ENCODE results near the gene PODXL2. TPM values are rescaled to one million over a fixed set of nuclear protein-coding genes. Genes with fewer than 3 reads are reported as not detected.
A peak's percentile ranks its signal among the peaks of the same experiment; 100 is the strongest.

The PODXL2 gene
- total and polyA plus RNA-seq, 2 experiments from 2014 or later: 18.4 to 57.6 TPM

- TF ChIP-seq POLR2AphosphoS5 (IDR thresholded peaks at IDR 0.05; ENCODE audit: low read depth) (no peak), CTCF (conservative IDR thresholded peaks at IDR 0.05; ENCODE audit: low read depth in 2 of 2) (no peak), ZNF462 (CRISPR knock-in tag; IDR thresholded peaks at IDR 0.05) (no peak), NANOG (IDR thresholded peaks at IDR 0.05; ENCODE audit: borderline replicate concordance) (no peak), EZH2phosphoT487 (IDR thresholded peaks at IDR 0.05; ENCODE audit: unreplicated experiment) (no peak)
Observed at GRCh38 chr3:127674790-127675189, 45.8 kb downstream of the PODXL2 start (continued).

- no peak overlapping the region for H3K4me2 ChIP-seq
- peaks cover 17% of the 10 kb centered on the region for H3K4me1 Mint-ChIP-seq
- H3K27me3 Mint-ChIP-seq (ENCODE audit: insufficient read depth, low read depth, poor library complexity): peaks cover 12% of the 10 kb centered on the region
- H3K27me3 ChIP-seq (ENCODE audit: insufficient read depth): no peaks in the 10 kb centered on the region
- no peaks in the 10 kb centered on the region for H3K36me3 ChIP-seq (ENCODE audit: insufficient read depth)
- H3K79me2 ChIP-seq (replicated peaks; ENCODE audit: insufficient read depth): no peaks in the 10 kb centered on the region
- no peaks in the 10 kb centered on the region for H3K9me2 ChIP-seq (ENCODE audit: insufficient read depth)
- DNase-seq (ENCODE audit: low spot score) (no peak), ATAC-seq (no peak)
- peaks cover 5% of the 10 kb centered on the region; the same call in 2 of the 3 replicates for H3K9me3 Mint-ChIP-seq
- H3F3A ChIP-seq (replicated peaks; ENCODE audit: low read depth): no peaks in the 10 kb centered on the region
- H4K20me1 ChIP-seq (replicated peaks; ENCODE audit: insufficient read depth): no peaks in the 10 kb centered on the region
- H3K4me3 Mint-ChIP-seq: no peak overlapping the region; the same call in 2 of the 3 replicates
- no peaks in the 10 kb centered on the region; the same call in 2 of the 3 replicates for H3K36me3 Mint-ChIP-seq (ENCODE audit: low read depth)
- H3K27ac ChIP-seq (ENCODE audit: low read depth): no peak overlapping the region
- no peak overlapping the region for H2AFZ ChIP-seq
- H3K4me3 ChIP-seq: no peak overlapping the region
- H3K4me1 ChIP-seq (ENCODE audit: insufficient read depth): peaks cover 5% of the 10 kb centered on the region; the same call in 1 of the 2 replicates
- H3K27ac Mint-ChIP-seq: peak overlapping the region; percentile 44; the same call in 1 of the 2 replicates
- no peak for TF ChIP-seq ETS1 (IDR thresholded peaks at IDR 0.05)
- no peak for TF ChIP-seq STAT1 (IDR thresholded peaks at IDR 0.05; ENCODE audit: unreplicated experiment)
- no peak for TF ChIP-seq CREB1 (CRISPR knock-in tag; IDR thresholded peaks at IDR 0.05; ENCODE audit: low read depth)
- no peak for TF ChIP-seq JUNB (IDR thresholded peaks at IDR 0.05; ENCODE audit: unreplicated experiment)
- TF ChIP-seq ZNF114 (CRISPR knock-in tag; IDR thresholded peaks at IDR 0.05): no peak
- TF ChIP-seq NANOG (IDR thresholded peaks at IDR 0.05; ENCODE audit: borderline replicate concordance): no peak
- no peak for TF ChIP-seq EZH2phosphoT487 (IDR thresholded peaks at IDR 0.05; ENCODE audit: unreplicated experiment)
- TF ChIP-seq ZNF331 (CRISPR knock-in tag; IDR thresholded peaks at IDR 0.05; ENCODE audit: low read depth): no peak
- no peak for TF ChIP-seq CTCF (conservative IDR thresholded peaks at IDR 0.05; ENCODE audit: low read depth in 2 of 2)
Observed at GRCh38 chr3:127675651-127676391, 46.8 kb downstream of the PODXL2 start.
